HepG2 (cell line): ENCODE data around the gene CD8A. TPM values are rescaled to one million over a fixed set of nuclear protein-coding genes. Genes with fewer than 3 reads are reported as not detected.

ENCODE experiments used
- ATAC-seq: fragments of 200-7000 bp; cut with Tn5 transposase; 3 replicates; pipeline ENCODE4 v1.9.1; 2020; ENCODE audit warnings: mild to moderate bottlenecking, moderate library complexity
- BruUV-seq: library from RNA; stranded (reverse); fragments of 400-500 nt; replicated peaks from 2 replicates; lab custom pipeline; 2021; lab: Mats Ljungman, UMichigan
- CTCF ChIA-PET: fragments of 300-600 bp; formaldehyde crosslinking; extraction: SDS; loops from one replicate; lab custom pipeline; 2021; ENCODE audit warnings: low total read pairs, inconsistent platforms, low intra/inter-chr PET ratio; lab: Yijun Ruan, JAX
- POLR2A ChIA-PET: fragments of 350-600 bp; sonication (Branson Sonifier 250); formaldehyde crosslinking; loops from one replicate; lab custom pipeline; 2020; ENCODE audit warnings: antibody characterized with exemption, inconsistent platforms; lab: Yijun Ruan, JAX
- DNase-seq: peaks from one replicate; pipeline ENCODE4 v3.0.0-alpha.2; 2015; ENCODE audit warnings: low spot score
- FAIRE-seq: peaks from 3 replicates; lab custom pipeline; 2011; peaks lifted over from hg19 to GRCh38; lab: Jason Lieb, UNC
- H2AFZ ChIP-seq: one replicate; pipeline ENCODE4 v1.6.1; 2011; ENCODE audit warnings: low read length, inconsistent platforms
- H3K27ac ChIP-seq: fragments of 300-600 bp; 3 replicates; pipeline ENCODE4 v1.8.0; 2011; ENCODE audit warnings: mixed run types, mild to moderate bottlenecking, mixed read lengths, low read length, inconsistent platforms; ENCODE audit not compliant: insufficient read depth; ENCODE audit errors: extremely low read length
- H3K27me3 ChIP-seq, 2 experiments: fragments of 200-600 bp in 1 of 2; 2 replicates in 1 of 2; 3 replicates in 1 of 2; pipeline versions ENCODE4 v1.6.0 to v1.8.0; 2011; ENCODE audit warnings: low read length in 2 of 2, mild to moderate bottlenecking in 2 of 2, moderate library complexity in 2 of 2, inconsistent platforms in 1 of 2; ENCODE audit not compliant: insufficient read depth in 2 of 2, control insufficient read depth in 1 of 2
- H3K36me3 ChIP-seq, 2 experiments: fragments of 200-600 bp in 1 of 2; replicated peaks in 1 of 2; 2 replicates in 1 of 2; 3 replicates in 1 of 2; pipeline versions ENCODE4 v1.5.1 to v1.8.0; 2011; ENCODE audit warnings: low read length in 2 of 2, inconsistent platforms in 1 of 2; ENCODE audit not compliant: insufficient read depth in 2 of 2, control insufficient read depth in 1 of 2
- H3K4me1 ChIP-seq: 2 replicates; pipeline ENCODE4 v1.5.1; 2012; ENCODE audit warnings: low read length, inconsistent platforms; ENCODE audit not compliant: insufficient read depth
- H3K4me2 ChIP-seq: 2 replicates; pipeline ENCODE4 v1.6.0; 2011; ENCODE audit warnings: low read depth, low read length, inconsistent platforms
- H3K4me3 ChIP-seq, 3 experiments: fragments of 200-600 bp in 1 of 3; sonication (generic), shearing (Covaris generic) in 1 of 3; replicated peaks in 1 of 3; 2 replicates each; pipeline ENCODE4 v1.5.1; 2011 to 2016; ENCODE audit warnings: low read length in 3 of 3, inconsistent platforms in 2 of 3, low read depth in 2 of 3, mild to moderate bottlenecking in 2 of 3, control low read depth in 1 of 3, mixed read lengths in 1 of 3; ENCODE audit not compliant: insufficient read depth in 1 of 3
- H3K79me2 ChIP-seq: one replicate; pipeline ENCODE4 v1.6.1; 2011; ENCODE audit warnings: low read length, inconsistent platforms; ENCODE audit not compliant: insufficient read depth
- H3K9ac ChIP-seq: 2 replicates; pipeline ENCODE4 v1.6.0; 2011; ENCODE audit warnings: mild to moderate bottlenecking, low read depth, low read length, inconsistent platforms; ENCODE audit not compliant: insufficient read depth
- H3K9me3 ChIP-seq: 2 replicates; pipeline ENCODE4 v1.5.1; 2012; ENCODE audit warnings: mild to moderate bottlenecking, low read length
- H4K20me1 ChIP-seq: 2 replicates; pipeline ENCODE4 v1.6.0; 2011; ENCODE audit warnings: inconsistent platforms, mild to moderate bottlenecking, low read length, moderate library complexity; ENCODE audit not compliant: insufficient read depth
- FIP1L1 ChIP-seq: fragments of 200-400 bp; formaldehyde crosslinking; IDR thresholded peaks from 2 replicates; pipeline ENCODE4 v1.6.1; 2018; ENCODE audit warnings: low read depth, mild to moderate bottlenecking, low read length, moderate library complexity, borderline replicate concordance; ENCODE audit not compliant: insufficient read depth
- KDM4B ChIP-seq: sonication (generic); formaldehyde crosslinking; IDR thresholded peaks from 2 replicates; pipeline ENCODE4 v1.4.0; 2020; ENCODE audit warnings: missing genetic modification reagents
- NCOA5 ChIP-seq: sonication (generic); formaldehyde crosslinking; IDR thresholded peaks from 2 replicates; pipeline ENCODE4 v1.4.0; 2020; ENCODE audit warnings: missing genetic modification reagents
- RBFOX2 ChIP-seq: fragments of 200-400 bp; formaldehyde crosslinking; IDR thresholded peaks from 2 replicates; pipeline ENCODE4 v1.6.1; 2017; ENCODE audit warnings: low read depth, mild to moderate bottlenecking, low read length
- ZKSCAN8 ChIP-seq: IDR thresholded peaks from 2 replicates; pipeline ENCODE4 v1.6.1; 2016; ENCODE audit warnings: borderline replicate concordance, missing genetic modification reagents, missing compliant biosample characterization
- WGBS: methylation state at CpG from one replicate; pipeline ENCODE4 v1.1.6; 2017; ENCODE audit warnings: low lambda C conversion rate; 5-methylcytosine and 5-hydroxymethylcytosine counted together
- in situ Hi-C: cut with HindIII; loops from 2 replicates; pipeline ENCODE4 v1.10.0; 2017; ENCODE audit warnings: low pct_unique_long_range_greater_than_20kb; ENCODE audit not compliant: extremely low pct_ligation_motif_present
- intact Hi-C: fragments of 100-400 bp; cut with micrococcal nuclease; formaldehyde crosslinking; loops from one replicate; pipeline ENCODE4 v1.10.0; 2022; ENCODE audit not compliant: unreplicated experiment
- polyA plus RNA-seq, 8 experiments: library from polyadenylated mRNA; depleted of rRNA in 3 of 8; stranded (reverse) in 7 of 8; unstranded in 1 of 8; fragments of >200 nt; fragmentation: Illumina TruSeq in 4 of 8; extraction: Trizol in 4 of 8; gene quantifications; 2 replicates each; pipeline versions ENCODE4 v1.2.1 to v1.2.3, GENCODE V29; 2011 to 2016; ENCODE audit warnings: low read depth in 4 of 8, missing spikeins in 1 of 8, mixed read lengths in 1 of 8; ENCODE audit not compliant: insufficient read depth in 1 of 8
- total RNA-seq, 5 experiments: library from RNA; depleted of rRNA; stranded (reverse); fragments of >200 nt; fragmentation: Illumina TruSeq; extraction: Trizol; gene quantifications; 2 replicates each; pipeline ENCODE4 v1.2.3, GENCODE V29; 2016; ENCODE audit warnings: low read depth in 1 of 5
- TF ChIP-seq, protein P1 (sequence below): sonication (generic); formaldehyde crosslinking; IDR thresholded peaks from 2 replicates; pipeline ENCODE4 v1.4.0; 2020; ENCODE audit warnings: missing genetic modification reagents, borderline replicate concordance
- TF ChIP-seq, protein P2 (sequence below): sonication (generic); formaldehyde crosslinking; IDR thresholded peaks from 2 replicates; pipeline ENCODE4 v1.9.0; 2022; ENCODE audit warnings: low read depth, missing genetic modification reagents
- TF ChIP-seq, protein P3 (sequence below): sonication (generic); formaldehyde crosslinking; IDR thresholded peaks from 2 replicates; pipeline ENCODE4 v1.4.0; 2020; ENCODE audit warnings: missing genetic modification reagents
- TF ChIP-seq, protein P4 (sequence below): sonication (generic); formaldehyde crosslinking; IDR thresholded peaks from 2 replicates; pipeline ENCODE4 v1.5.1; 2020; ENCODE audit warnings: mild to moderate bottlenecking, missing genetic modification reagents, moderate library complexity
- TF ChIP-seq, protein P5 (sequence below): IDR thresholded peaks from 2 replicates; pipeline ENCODE4 v1.6.1; 2012; ENCODE audit warnings: inconsistent platforms

Gene CD8A
- total and polyA plus RNA-seq, 2 of the 13 experiments (the other 11 are each of a cell fraction or from before 2014, with no cell fraction given) = 0.09 TPM; not detected in 1

DNA sequence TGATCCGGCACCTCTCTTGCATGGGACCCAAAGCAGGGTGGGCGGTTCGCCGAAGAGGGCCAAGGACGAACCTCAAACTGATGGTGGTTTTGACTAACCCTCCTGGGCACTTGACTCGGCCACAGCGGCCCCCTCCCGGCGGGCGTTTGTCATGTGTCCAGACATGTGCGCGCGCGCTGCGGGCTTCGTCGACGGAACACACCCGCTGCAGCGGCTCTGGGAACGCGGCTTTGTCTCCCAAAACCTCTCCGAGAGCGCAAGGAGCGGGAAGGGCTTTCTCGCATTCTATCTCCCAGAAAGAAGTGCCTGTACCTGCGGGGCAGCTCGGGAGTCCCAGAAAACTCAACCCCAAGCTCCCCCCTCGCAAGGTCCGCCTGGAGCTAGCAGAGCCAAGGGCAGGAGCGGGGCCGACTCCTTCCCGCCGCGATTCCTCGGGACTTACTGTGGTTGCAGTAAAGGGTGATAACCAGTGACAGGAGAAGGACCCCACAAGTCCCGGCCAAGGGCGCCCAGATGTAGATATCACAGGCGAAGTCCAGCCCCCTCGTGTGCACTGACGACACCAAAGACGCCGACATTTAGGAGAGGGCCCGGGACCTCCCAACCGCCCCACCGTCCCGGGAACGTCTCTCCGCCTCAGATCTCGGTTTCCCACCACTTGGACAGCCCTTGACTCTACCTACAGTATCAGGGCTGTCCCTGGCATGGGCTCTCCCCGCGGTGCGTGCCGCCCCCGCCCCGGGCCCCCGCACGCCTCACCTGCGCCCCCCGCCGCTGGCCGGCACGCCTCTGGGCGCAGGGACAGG, 1.6 kb downstream of the CD8A start:
- H3K27me3 ChIP-seq = peaks cover 10 to 63% of the 10 kb centered on the region in 2 experiments
- no peaks in the 10 kb centered on the region for H3K79me2 ChIP-seq
- H4K20me1 ChIP-seq = no peaks in the 10 kb centered on the region
- no peak overlapping the region for H3K9ac ChIP-seq
- ATAC-seq (no peak; the same call in 2 of the 3 replicates), DNase-seq (no peak), FAIRE-seq (no peak)
- no peak overlapping the region for H3K4me3 ChIP-seq
- H3K4me1 ChIP-seq = peaks cover 9% of the 10 kb centered on the region; the same call in 1 of the 2 replicates
- intact Hi-C loops = no loop called here
- CTCF ChIA-PET = no interaction called here
- POLR2A ChIA-PET = no interaction called here
- in situ Hi-C loops = no loop called here
- H3K36me3 ChIP-seq = no peaks in the 10 kb centered on the region
- 59% methylated on average over 64 of the region's 64 CpGs for WGBS
- H3K27ac ChIP-seq = no peak overlapping the region
- no peaks in the 10 kb centered on the region for H3K9me3 ChIP-seq
- no peak overlapping the region for H3K4me2 ChIP-seq
- H2AFZ ChIP-seq = no peak overlapping the region
- no TSS peak for BruUV-seq
- TF ChIP-seq, protein P1, sequence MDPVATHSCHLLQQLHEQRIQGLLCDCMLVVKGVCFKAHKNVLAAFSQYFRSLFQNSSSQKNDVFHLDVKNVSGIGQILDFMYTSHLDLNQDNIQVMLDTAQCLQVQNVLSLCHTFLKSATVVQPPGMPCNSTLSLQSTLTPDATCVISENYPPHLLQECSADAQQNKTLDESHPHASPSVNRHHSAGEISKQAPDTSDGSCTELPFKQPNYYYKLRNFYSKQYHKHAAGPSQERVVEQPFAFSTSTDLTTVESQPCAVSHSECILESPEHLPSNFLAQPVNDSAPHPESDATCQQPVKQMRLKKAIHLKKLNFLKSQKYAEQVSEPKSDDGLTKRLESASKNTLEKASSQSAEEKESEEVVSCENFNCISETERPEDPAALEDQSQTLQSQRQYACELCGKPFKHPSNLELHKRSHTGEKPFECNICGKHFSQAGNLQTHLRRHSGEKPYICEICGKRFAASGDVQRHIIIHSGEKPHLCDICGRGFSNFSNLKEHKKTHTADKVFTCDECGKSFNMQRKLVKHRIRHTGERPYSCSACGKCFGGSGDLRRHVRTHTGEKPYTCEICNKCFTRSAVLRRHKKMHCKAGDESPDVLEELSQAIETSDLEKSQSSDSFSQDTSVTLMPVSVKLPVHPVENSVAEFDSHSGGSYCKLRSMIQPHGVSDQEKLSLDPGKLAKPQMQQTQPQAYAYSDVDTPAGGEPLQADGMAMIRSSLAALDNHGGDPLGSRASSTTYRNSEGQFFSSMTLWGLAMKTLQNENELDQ (CRISPR knock-in tag) = no peak
- TF ChIP-seq, protein P2, sequence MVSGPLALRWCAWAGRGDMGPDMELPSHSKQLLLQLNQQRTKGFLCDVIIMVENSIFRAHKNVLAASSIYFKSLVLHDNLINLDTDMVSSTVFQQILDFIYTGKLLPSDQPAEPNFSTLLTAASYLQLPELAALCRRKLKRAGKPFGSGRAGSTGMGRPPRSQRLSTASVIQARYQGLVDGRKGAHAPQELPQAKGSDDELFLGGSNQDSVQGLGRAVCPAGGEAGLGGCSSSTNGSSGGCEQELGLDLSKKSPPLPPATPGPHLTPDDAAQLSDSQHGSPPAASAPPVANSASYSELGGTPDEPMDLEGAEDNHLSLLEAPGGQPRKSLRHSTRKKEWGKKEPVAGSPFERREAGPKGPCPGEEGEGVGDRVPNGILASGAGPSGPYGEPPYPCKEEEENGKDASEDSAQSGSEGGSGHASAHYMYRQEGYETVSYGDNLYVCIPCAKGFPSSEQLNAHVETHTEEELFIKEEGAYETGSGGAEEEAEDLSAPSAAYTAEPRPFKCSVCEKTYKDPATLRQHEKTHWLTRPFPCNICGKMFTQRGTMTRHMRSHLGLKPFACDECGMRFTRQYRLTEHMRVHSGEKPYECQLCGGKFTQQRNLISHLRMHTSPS (CRISPR knock-in tag) = no peak
- TF ChIP-seq RBFOX2 (no peak), NCOA5 (CRISPR knock-in tag) (no peak), KDM4B (CRISPR knock-in tag) (no peak), FIP1L1 (no peak), ZKSCAN8 (CRISPR knock-in tag) (no peak)
- TF ChIP-seq, protein P3, sequence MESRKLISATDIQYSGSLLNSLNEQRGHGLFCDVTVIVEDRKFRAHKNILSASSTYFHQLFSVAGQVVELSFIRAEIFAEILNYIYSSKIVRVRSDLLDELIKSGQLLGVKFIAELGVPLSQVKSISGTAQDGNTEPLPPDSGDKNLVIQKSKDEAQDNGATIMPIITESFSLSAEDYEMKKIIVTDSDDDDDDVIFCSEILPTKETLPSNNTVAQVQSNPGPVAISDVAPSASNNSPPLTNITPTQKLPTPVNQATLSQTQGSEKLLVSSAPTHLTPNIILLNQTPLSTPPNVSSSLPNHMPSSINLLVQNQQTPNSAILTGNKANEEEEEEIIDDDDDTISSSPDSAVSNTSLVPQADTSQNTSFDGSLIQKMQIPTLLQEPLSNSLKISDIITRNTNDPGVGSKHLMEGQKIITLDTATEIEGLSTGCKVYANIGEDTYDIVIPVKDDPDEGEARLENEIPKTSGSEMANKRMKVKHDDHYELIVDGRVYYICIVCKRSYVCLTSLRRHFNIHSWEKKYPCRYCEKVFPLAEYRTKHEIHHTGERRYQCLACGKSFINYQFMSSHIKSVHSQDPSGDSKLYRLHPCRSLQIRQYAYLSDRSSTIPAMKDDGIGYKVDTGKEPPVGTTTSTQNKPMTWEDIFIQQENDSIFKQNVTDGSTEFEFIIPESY = peak; percentile 21; the same call in 1 of the 2 replicates
- TF ChIP-seq, protein P4, sequence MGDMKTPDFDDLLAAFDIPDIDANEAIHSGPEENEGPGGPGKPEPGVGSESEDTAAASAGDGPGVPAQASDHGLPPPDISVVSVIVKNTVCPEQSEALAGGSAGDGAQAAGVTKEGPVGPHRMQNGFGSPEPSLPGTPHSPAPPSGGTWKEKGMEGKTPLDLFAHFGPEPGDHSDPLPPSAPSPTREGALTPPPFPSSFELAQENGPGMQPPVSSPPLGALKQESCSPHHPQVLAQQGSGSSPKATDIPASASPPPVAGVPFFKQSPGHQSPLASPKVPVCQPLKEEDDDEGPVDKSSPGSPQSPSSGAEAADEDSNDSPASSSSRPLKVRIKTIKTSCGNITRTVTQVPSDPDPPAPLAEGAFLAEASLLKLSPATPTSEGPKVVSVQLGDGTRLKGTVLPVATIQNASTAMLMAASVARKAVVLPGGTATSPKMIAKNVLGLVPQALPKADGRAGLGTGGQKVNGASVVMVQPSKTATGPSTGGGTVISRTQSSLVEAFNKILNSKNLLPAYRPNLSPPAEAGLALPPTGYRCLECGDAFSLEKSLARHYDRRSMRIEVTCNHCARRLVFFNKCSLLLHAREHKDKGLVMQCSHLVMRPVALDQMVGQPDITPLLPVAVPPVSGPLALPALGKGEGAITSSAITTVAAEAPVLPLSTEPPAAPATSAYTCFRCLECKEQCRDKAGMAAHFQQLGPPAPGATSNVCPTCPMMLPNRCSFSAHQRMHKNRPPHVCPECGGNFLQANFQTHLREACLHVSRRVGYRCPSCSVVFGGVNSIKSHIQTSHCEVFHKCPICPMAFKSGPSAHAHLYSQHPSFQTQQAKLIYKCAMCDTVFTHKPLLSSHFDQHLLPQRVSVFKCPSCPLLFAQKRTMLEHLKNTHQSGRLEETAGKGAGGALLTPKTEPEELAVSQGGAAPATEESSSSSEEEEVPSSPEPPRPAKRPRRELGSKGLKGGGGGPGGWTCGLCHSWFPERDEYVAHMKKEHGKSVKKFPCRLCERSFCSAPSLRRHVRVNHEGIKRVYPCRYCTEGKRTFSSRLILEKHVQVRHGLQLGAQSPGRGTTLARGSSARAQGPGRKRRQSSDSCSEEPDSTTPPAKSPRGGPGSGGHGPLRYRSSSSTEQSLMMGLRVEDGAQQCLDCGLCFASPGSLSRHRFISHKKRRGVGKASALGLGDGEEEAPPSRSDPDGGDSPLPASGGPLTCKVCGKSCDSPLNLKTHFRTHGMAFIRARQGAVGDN (CRISPR knock-in tag) = peak; percentile 38
- TF ChIP-seq, protein P5, sequence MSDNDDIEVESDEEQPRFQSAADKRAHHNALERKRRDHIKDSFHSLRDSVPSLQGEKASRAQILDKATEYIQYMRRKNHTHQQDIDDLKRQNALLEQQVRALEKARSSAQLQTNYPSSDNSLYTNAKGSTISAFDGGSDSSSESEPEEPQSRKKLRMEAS = 0 out of 2 replicates have a peak, but pooled peaks have one; percentile 19
